ENCODE measurements around the gene CFD.

- TF ChIP-seq CTCF (IDR thresholded peaks at IDR 0.05), result no peak
- TF ChIP-seq POLR2A (IDR thresholded peaks at IDR 0.05), result no peak
Observed at GRCh38 chr19:814152-815078, 45.0 kb upstream of the CFD start.

Data from body of pancreas (tissue), 4 donors.